Activated naive CD8-positive, alpha-beta T cell treated with anti-CD3 and anti-CD28 coated beads, Interleukin-2, amount 10 ng/mL, durations not matched to agents 7 days and 5 days (primary cell): ENCODE measurements around the gene TOR1B. TPM values are rescaled to one million over a fixed set of nuclear protein-coding genes. Genes with fewer than 3 reads are reported as not detected.
"Not testable (repeated sequence)": the region's sequence is repeated elsewhere in the genome, so short reads cannot be mapped to it uniquely, and the experiment has no call there.

Experiments used
- ATAC-seq: fragments of 150-1000 bp; cut with Tn5 transposase; one replicate; pipeline ENCODE4 v1.10.0; 2021; ENCODE audit warnings: low read depth, moderate library complexity
- POLR2A ChIA-PET: fragments of 350-600 bp; sonication (Branson Sonifier 250); formaldehyde crosslinking; loops from one replicate; lab custom pipeline; 2021; ENCODE audit warnings: antibody characterized with exemption; lab: Charles Lee
- DNase-seq: peaks from one replicate; pipeline ENCODE4 v3.0.0; 2021
- H3K27ac Mint-ChIP-seq: one replicate; pipeline ENCODE4 v1.8.0; 2022; ENCODE audit warnings: mild to moderate bottlenecking, mixed read lengths
- H3K27me3 Mint-ChIP-seq: one replicate; pipeline ENCODE4 v1.8.0; 2022; ENCODE audit warnings: mild to moderate bottlenecking, moderate library complexity, mixed read lengths
- H3K36me3 Mint-ChIP-seq: one replicate; pipeline ENCODE4 v1.8.0; 2021; ENCODE audit warnings: mild to moderate bottlenecking, mixed read lengths
- H3K4me1 Mint-ChIP-seq: one replicate; pipeline ENCODE4 v1.8.0; 2021; ENCODE audit warnings: mixed read lengths
- H3K4me3 Mint-ChIP-seq: one replicate; pipeline ENCODE4 v1.8.0; 2022; ENCODE audit warnings: mild to moderate bottlenecking, moderate library complexity, mixed read lengths
- H3K9me3 Mint-ChIP-seq: one replicate; pipeline ENCODE4 v1.8.0; 2021; ENCODE audit warnings: mixed read lengths
- total RNA-seq, 2 experiments: library from RNA; stranded (reverse); gene quantifications; one replicate each; pipeline ENCODE4 v1.2.3, GENCODE V29; 2021

Gene TOR1B, protein sequence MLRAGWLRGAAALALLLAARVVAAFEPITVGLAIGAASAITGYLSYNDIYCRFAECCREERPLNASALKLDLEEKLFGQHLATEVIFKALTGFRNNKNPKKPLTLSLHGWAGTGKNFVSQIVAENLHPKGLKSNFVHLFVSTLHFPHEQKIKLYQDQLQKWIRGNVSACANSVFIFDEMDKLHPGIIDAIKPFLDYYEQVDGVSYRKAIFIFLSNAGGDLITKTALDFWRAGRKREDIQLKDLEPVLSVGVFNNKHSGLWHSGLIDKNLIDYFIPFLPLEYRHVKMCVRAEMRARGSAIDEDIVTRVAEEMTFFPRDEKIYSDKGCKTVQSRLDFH
- total RNA-seq = 10 to 100 TPM; 28.6 TPM

DNA sequence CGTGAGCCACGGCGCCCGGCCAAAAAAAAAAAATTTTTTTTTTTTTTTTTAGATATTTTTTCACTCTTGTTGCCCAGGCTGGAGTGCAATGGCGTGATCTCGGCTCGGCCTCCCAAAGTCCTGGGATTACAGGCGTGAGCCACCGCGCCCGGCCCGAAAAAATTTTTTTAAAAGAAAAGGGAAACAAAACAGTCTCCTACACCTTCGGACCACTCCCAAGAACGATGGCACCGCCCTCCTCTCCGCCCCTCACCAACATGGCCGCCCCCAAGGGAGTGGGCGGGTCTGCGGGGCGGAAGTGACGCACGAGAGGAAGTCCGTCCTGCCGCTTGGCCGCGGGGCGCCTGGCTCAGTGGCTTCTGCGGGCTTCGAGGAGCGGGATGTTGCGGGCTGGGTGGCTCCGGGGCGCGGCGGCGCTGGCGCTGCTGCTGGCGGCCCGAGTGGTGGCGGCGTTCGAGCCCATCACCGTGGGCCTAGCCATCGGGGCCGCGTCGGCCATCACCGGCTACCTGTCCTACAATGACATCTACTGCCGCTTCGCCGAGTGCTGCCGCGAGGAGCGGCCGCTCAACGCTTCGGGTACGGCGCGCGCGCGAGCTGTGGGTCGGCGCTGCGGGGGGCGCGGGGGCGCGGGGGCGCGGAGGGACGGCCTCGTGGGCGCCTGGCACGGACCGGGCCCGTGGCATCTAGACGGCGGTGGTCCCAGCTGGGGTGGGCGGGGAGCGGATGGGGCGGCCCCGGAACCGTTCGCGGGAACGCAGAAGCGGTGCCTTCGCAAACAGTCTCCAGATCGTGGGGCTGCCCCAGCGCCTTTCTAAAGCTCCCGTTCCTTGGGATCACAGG is at the start of gene TOR1B:
Gene TOR1B, plus strand, starts transcription at position 352 of the 843 bp plus-strand sequence. Its CDS starts 29 bp downstream, at position 381.
- H3K4me1 Mint-ChIP-seq = peaks cover 21% of the 10 kb centered on the region
- H3K27me3 Mint-ChIP-seq = no peaks in the 10 kb centered on the region
- peak; percentile 91 for ATAC-seq
- POLR2A ChIA-PET = interaction anchor here (0.7 to 1.9 kb wide), 13 partner anchors 15 to 663 kb away, joined by 3 to 16 read pairs (median 3); partner anchors contain the start of genes C9orf78 and NTMT1
- peak; percentile 98 for DNase-seq
- peak within 1 kb of the TSS; percentile 94 for H3K4me3 Mint-ChIP-seq
- H3K36me3 Mint-ChIP-seq = peaks cover 28% of the 10 kb centered on the region
- no peaks in the 10 kb centered on the region for H3K9me3 Mint-ChIP-seq
- peak within 1 kb of the TSS; percentile 94 for H3K27ac Mint-ChIP-seq

DNA sequence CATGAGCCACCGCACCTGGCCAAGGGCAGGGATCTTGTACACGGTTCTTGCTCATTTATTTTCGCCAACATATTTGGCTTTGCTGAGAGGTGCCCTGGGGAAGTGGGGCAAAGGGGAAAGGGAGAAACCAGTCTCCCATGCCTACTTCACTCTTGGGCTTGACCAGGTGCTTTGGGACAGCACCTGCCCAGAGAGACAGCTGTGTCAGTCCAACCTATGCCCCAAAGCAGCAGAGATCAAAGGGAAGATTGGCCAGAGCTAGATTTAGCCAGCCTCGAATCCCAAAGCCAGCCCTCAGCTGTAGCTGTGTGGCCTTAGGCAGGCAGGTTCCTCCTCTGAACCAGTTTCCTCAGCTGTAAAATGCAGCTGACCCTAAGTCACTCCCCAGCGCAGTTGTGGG is 47.8 kb upstream of the TOR1B start:
- DNase-seq = no peak

DNA sequence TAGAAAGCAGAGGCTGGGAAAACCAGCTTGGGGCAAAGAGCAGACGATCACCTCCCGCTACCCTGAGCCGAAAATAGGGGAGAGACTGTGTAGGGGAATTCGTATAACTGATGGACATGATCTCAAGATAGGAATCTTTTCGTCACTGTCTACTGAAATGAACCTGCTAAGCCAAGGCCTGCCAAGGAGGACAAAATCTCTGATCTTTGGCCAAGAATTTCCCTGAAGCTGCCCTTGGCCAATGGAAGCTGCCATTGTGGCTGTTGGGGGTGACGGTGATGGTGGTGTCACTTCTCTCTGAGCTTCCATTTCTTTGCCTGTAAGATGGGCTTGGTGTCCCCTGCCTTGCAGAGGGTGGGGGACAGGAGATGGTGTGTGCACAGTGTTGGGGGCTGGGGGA is 46.8 kb upstream of the TOR1B start:
- H3K27ac Mint-ChIP-seq = no peak overlapping the region
- DNase-seq (no peak), ATAC-seq (no peak)
- no peak overlapping the region for H3K4me3 Mint-ChIP-seq
- peaks cover 13% of the 10 kb centered on the region for H3K4me1 Mint-ChIP-seq
- peaks cover 18% of the 10 kb centered on the region for H3K27me3 Mint-ChIP-seq
- H3K9me3 Mint-ChIP-seq = no peaks in the 10 kb centered on the region
- POLR2A ChIA-PET = interaction anchor here (0.6 kb wide), 1 partner anchor 62 kb away, joined by 9 read pairs; no protein-coding TSS in a partner anchor
- no peaks in the 10 kb centered on the region for H3K36me3 Mint-ChIP-seq

More for the DNA sequence above, 47.8 kb upstream of the TOR1B start:
- Mint-ChIP-seq H3K4me3 (no peak overlapping the region), H3K9me3 (no peaks in the 10 kb centered on the region), H3K27me3 (peaks cover 18% of the 10 kb centered on the region), H3K27ac (no peak overlapping the region), H3K36me3 (no peaks in the 10 kb centered on the region), H3K4me1 (peaks cover 13% of the 10 kb centered on the region)
- no peak for ATAC-seq
- POLR2A ChIA-PET = no interaction called here

GRCh38 chr9:129757045-129757444 is 45.9 kb upstream of the TOR1B start:
- Mint-ChIP-seq H3K4me3 (peak overlapping the region; percentile 61), H3K36me3 (no peaks in the 10 kb centered on the region), H3K27me3 (peaks cover 18% of the 10 kb centered on the region), H3K9me3 (no peaks in the 10 kb centered on the region), H3K4me1 (peaks cover 13% of the 10 kb centered on the region), H3K27ac (no peak overlapping the region)
- ATAC-seq (peak; percentile 54), DNase-seq (no peak)
- POLR2A ChIA-PET = interaction anchor here (0.5 kb wide), 1 partner anchor 10 kb away, joined by 3 read pairs; no protein-coding TSS in a partner anchor

DNA sequence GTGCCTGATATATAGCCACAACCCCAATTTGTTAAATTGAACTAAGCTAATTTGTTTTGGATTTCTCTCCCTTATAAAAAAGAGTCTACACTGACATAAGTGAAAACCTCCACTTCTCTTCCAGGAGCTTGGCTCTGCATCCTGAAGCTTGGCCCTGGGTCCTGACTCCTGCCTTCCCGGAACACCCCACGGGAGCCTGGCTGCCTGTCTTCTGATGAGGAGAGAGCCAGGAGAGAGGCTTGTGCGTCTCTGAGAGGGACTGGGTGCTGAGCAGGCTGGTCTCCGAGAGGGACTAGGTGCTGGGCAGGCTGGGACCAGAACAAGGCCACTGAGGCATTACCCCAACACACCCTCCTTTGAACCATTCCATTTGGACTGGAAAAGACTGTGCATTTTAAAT is 43.7 kb upstream of the TOR1B start:
- Mint-ChIP-seq H3K9me3 (no peaks in the 10 kb centered on the region), H3K36me3 (no peaks in the 10 kb centered on the region), H3K27me3 (peaks cover 9% of the 10 kb centered on the region), H3K27ac (no peak overlapping the region), H3K4me3 (no peak overlapping the region), H3K4me1 (peaks cover 11% of the 10 kb centered on the region)
- DNase-seq (no peak), ATAC-seq (no peak)
- POLR2A ChIA-PET = no interaction called here

DNA sequence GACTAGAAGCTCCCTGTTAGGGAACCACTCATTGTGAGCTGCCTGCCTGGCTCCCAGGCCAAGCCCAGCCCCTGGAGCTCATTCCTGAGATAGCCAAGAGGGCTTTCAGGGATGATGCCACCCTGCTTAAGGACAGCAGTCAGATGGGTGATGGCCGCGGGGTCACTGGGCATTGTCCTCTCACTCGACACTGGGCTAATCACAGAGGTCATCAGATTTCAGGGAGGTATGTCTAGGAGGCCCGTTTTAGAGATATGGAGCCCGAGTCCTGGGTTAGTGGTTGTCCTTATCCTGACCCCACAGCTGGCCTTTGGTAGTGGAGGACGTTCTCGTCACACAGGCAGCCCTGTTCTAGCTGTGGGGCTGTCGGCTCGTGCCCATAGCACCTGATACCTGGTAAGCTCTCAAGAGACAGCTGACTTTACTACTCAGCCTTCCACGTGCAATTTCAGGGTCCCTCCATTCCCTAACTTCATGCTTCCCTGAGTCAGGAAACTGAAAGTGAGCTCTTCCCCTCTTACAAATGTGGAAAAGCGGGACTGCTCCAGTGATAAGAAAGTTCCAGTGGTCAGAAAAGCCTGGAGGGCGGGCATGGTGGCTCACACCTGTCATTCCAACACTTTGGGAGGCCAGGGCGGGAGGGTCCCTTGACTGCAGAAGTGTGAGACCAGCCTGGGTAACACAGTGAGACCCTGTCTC is 43.0 kb upstream of the TOR1B start:
- POLR2A ChIA-PET = interaction anchor here (1.0 kb wide), 1 partner anchor 13 kb away, joined by 3 read pairs; no protein-coding TSS in a partner anchor
- Mint-ChIP-seq H3K4me3 (no peak overlapping the region), H3K4me1 (peaks cover 11% of the 10 kb centered on the region), H3K27me3 (peaks cover 6% of the 10 kb centered on the region), H3K27ac (no peak overlapping the region), H3K9me3 (no peaks in the 10 kb centered on the region), H3K36me3 (no peaks in the 10 kb centered on the region)
- ATAC-seq (no peak), DNase-seq (no peak)

- H3K4me1 Mint-ChIP-seq = peaks cover 11% of the 10 kb centered on the region
- H3K27ac Mint-ChIP-seq, H3K36me3 Mint-ChIP-seq, H3K27me3 Mint-ChIP-seq, H3K4me3 Mint-ChIP-seq, H3K9me3 Mint-ChIP-seq, ATAC-seq, DNase-seq, POLR2A ChIA-PET: not testable (repeated sequence)
These were observed 42.2 kb upstream of the TOR1B start for GRCh38 chr9:129760784-129761183.

GRCh38 chr9:129761293-129761900 is 41.6 kb upstream of the TOR1B start:
- H3K27me3 Mint-ChIP-seq = peaks cover 4% of the 10 kb centered on the region
- POLR2A ChIA-PET = no interaction called here
- H3K9me3 Mint-ChIP-seq = no peaks in the 10 kb centered on the region
- no peaks in the 10 kb centered on the region for H3K36me3 Mint-ChIP-seq
- no peak overlapping the region for H3K27ac Mint-ChIP-seq
- H3K4me3 Mint-ChIP-seq = no peak overlapping the region
- H3K4me1 Mint-ChIP-seq = peaks cover 11% of the 10 kb centered on the region
- DNase-seq = no peak
- ATAC-seq = no peak

- POLR2A ChIA-PET = no interaction called here
- no peak for DNase-seq
- peaks cover 4% of the 10 kb centered on the region for H3K27me3 Mint-ChIP-seq
- no peak for ATAC-seq
- no peaks in the 10 kb centered on the region for H3K36me3 Mint-ChIP-seq
- no peak overlapping the region for H3K27ac Mint-ChIP-seq
- H3K9me3 Mint-ChIP-seq = no peaks in the 10 kb centered on the region
- no peak overlapping the region for H3K4me3 Mint-ChIP-seq
- peaks cover 11% of the 10 kb centered on the region for H3K4me1 Mint-ChIP-seq
These were observed 41.0 kb upstream of the TOR1B start for GRCh38 chr9:129761901-129762369.

DNA sequence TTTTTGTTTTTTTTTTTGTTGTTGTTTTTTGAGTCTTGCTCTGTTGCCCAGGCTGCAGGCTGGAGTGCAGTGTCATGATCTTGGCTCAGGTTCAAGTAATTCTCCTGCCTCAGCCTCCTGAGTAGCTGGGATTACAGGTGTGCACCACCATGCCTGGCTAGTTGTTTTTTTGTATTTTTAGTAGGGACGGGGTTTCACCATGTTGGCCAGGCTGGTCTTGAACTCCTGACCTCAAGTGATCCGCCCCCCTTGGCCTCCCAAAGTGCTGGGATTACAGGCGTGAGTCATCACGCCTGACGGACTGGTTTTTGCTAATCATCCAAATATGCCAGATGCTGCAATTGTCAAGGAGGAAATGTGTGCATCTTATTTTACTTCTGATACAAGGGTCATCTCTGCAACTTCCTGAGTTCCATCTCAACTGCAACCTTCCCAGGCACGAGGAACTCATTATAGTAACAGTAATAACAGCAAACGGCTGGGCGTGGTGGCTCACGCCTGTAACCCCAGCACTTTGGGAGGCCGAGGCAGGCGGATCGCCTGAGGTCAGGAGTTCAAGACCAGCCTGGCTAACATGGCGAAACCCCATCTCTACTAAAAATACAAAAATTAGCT is 40.5 kb upstream of the TOR1B start:
- H3K27ac Mint-ChIP-seq, POLR2A ChIA-PET, H3K4me3 Mint-ChIP-seq, ATAC-seq, H3K27me3 Mint-ChIP-seq, DNase-seq, H3K4me1 Mint-ChIP-seq, H3K9me3 Mint-ChIP-seq, H3K36me3 Mint-ChIP-seq: not testable (repeated sequence)

GRCh38 chr9:129762985-129763926 is 39.7 kb upstream of the TOR1B start:
- H3K27me3 Mint-ChIP-seq = peaks cover 5% of the 10 kb centered on the region
- H3K27ac Mint-ChIP-seq = no peak overlapping the region
- H3K4me1 Mint-ChIP-seq = peaks cover 4% of the 10 kb centered on the region
- DNase-seq (no peak), ATAC-seq (no peak)
- H3K4me3 Mint-ChIP-seq = no peak overlapping the region
- no peaks in the 10 kb centered on the region for H3K36me3 Mint-ChIP-seq
- no peaks in the 10 kb centered on the region for H3K9me3 Mint-ChIP-seq
- POLR2A ChIA-PET = no interaction called here
